HL-60 (cell line): ENCODE measurements around the gene AMFR.

Experiments
- DNase-seq, 2 experiments: peaks; one replicate each; pipeline ENCODE4 v3.0.0-alpha.2; 2010 to 2020; ENCODE audit warnings: low read depth in 1 of 2, low spot score in 1 of 2
- H3K27ac ChIP-seq: fragments of 250-450 bp; sonication (Bioruptor Pico); replicated peaks from 2 replicates; pipeline ENCODE4 v1.5.1; 2020; ENCODE audit warnings: mild to moderate bottlenecking, moderate library complexity
- H3K27me3 ChIP-seq: fragments of 250-450 bp; sonication (Bioruptor Pico); 2 replicates; pipeline ENCODE4 v1.5.1; 2021; ENCODE audit warnings: mild to moderate bottlenecking, moderate library complexity; ENCODE audit not compliant: insufficient read depth, poor library complexity, severe bottlenecking
- H3K4me3 ChIP-seq: replicated peaks from 2 replicates; pipeline ENCODE4 v1.5.1; 2011; ENCODE audit warnings: mild to moderate bottlenecking, control low read depth, low read length; ENCODE audit not compliant: insufficient read depth
- CTCF ChIP-seq: IDR thresholded peaks from one replicate; pipeline ENCODE4 v1.5.1; 2011; ENCODE audit warnings: low read length, control low read depth, inconsistent platforms; ENCODE audit not compliant: insufficient read depth
- GABPA ChIP-seq: IDR thresholded peaks from 2 replicates; pipeline ENCODE4 v1.6.1; 2012; ENCODE audit warnings: low read depth
- POLR2AphosphoS5 ChIP-seq: IDR thresholded peaks from 2 replicates; pipeline ENCODE4 v1.6.1; 2012; ENCODE audit warnings: low read depth
- REST ChIP-seq: IDR thresholded peaks from 2 replicates; pipeline ENCODE4 v1.6.1; 2012; ENCODE audit warnings: low read depth; ENCODE audit not compliant: insufficient replicate concordance
- SPI1 ChIP-seq: IDR thresholded peaks from 2 replicates; pipeline ENCODE4 v1.6.1; 2012; ENCODE audit warnings: low read depth, mild to moderate bottlenecking, borderline replicate concordance

The AMFR gene

GRCh38 chr16:56315955-56316354 lies 109.4 kb downstream of the AMFR start:
- Histone ChIP-seq H3K27me3 (peaks cover 3% of the 10 kb centered on the region), H3K4me3 (no peak overlapping the region), H3K27ac (no peak overlapping the region)
- TF ChIP-seq POLR2AphosphoS5 (no peak), REST (no peak), GABPA (no peak), SPI1 (no peak), CTCF (no peak)
- DNase-seq: no peak

- TF ChIP-seq REST: no peak
- H3K27me3 ChIP-seq: peaks cover 3% of the 10 kb centered on the region
- no peak overlapping the region for H3K27ac ChIP-seq
- DNase-seq: no peak
- H3K4me3 ChIP-seq: no peak overlapping the region
Measured at GRCh38 chr16:56314244-56314850, 111.0 kb downstream of the AMFR start.

- Histone ChIP-seq H3K27me3 (peaks cover 3% of the 10 kb centered on the region), H3K4me3 (no peak overlapping the region), H3K27ac (no peak overlapping the region)
- no peak for DNase-seq
- TF ChIP-seq CTCF: no peak
- TF ChIP-seq SPI1: no peak
- no peak for TF ChIP-seq GABPA
- TF ChIP-seq POLR2AphosphoS5: no peak
- TF ChIP-seq REST: no peak
Measured at GRCh38 chr16:56312556-56312955, 112.8 kb downstream of the AMFR start.

GRCh38 chr16:56312028-56312300 lies 113.4 kb downstream of the AMFR start:
- Histone ChIP-seq H3K4me3 (no peak overlapping the region), H3K27me3 (peaks cover 3% of the 10 kb centered on the region), H3K27ac (no peak overlapping the region)
- TF ChIP-seq GABPA: no peak
- TF ChIP-seq CTCF: no peak
- TF ChIP-seq POLR2AphosphoS5: no peak
- TF ChIP-seq REST: no peak
- no peak for DNase-seq
